DND-41 (cell line): ENCODE data around the gene AFF4.

Source experiments
- ATAC-seq: fragments of 200-7000 bp; cut with Tn5 transposase; 3 replicates; pipeline ENCODE4 v1.9.1; 2021; ENCODE audit warnings: low read depth; ENCODE audit not compliant: insufficient read depth
- DNase-seq: peaks from one replicate; pipeline ENCODE4 v3.0.0-alpha.2; 2020
- H2AFZ ChIP-seq: 2 replicates; pipeline ENCODE4 v1.6.0; 2012; ENCODE audit warnings: low read depth, low read length
- H3K27ac ChIP-seq: 2 replicates; pipeline ENCODE4 v1.5.1; 2012; ENCODE audit warnings: low read length, inconsistent platforms
- H3K27me3 ChIP-seq: fragments of 200-600 bp; sonication (generic); 2 replicates; pipeline ENCODE4 v1.6.0; 2012; ENCODE audit warnings: low read length, mild to moderate bottlenecking, inconsistent platforms; ENCODE audit not compliant: insufficient read depth, poor library complexity
- H3K36me3 ChIP-seq: 2 replicates; pipeline ENCODE4 v1.5.1; 2012; ENCODE audit warnings: low read length, inconsistent platforms; ENCODE audit not compliant: insufficient read depth
- H3K4me1 ChIP-seq: 2 replicates; pipeline ENCODE4 v1.5.1; 2012; ENCODE audit warnings: mild to moderate bottlenecking, low read length; ENCODE audit not compliant: insufficient read depth
- H3K4me2 ChIP-seq: 2 replicates; pipeline ENCODE4 v1.6.0; 2012; ENCODE audit warnings: mild to moderate bottlenecking, moderate library complexity, low read length, inconsistent platforms; ENCODE audit not compliant: insufficient read depth
- H3K4me3 ChIP-seq, 2 experiments: fragments of 200-600 bp in 1 of 2; shearing (Covaris generic) in 1 of 2; 2 replicates each; pipeline ENCODE4 v1.5.1; 2012 to 2016; ENCODE audit warnings: inconsistent platforms in 2 of 2, low read length in 2 of 2, mild to moderate bottlenecking in 2 of 2, low read depth in 1 of 2, moderate library complexity in 1 of 2
- H3K79me2 ChIP-seq: 2 replicates; pipeline ENCODE4 v1.6.0; 2012; ENCODE audit warnings: low read length, inconsistent platforms; ENCODE audit not compliant: insufficient read depth
- H3K9ac ChIP-seq: 2 replicates; pipeline ENCODE4 v1.6.0; 2012; ENCODE audit warnings: low read depth, mild to moderate bottlenecking, inconsistent platforms, low read length, moderate library complexity
- H3K9me3 ChIP-seq: 2 replicates; pipeline ENCODE4 v1.5.1; 2012; ENCODE audit warnings: low read length, moderate library complexity, mild to moderate bottlenecking, inconsistent platforms; ENCODE audit not compliant: insufficient read depth, severe bottlenecking
- H4K20me1 ChIP-seq: 2 replicates; pipeline ENCODE4 v1.6.0; 2012; ENCODE audit warnings: low read length; ENCODE audit not compliant: insufficient read depth
- CTCF ChIP-seq: IDR thresholded peaks from 2 replicates; pipeline ENCODE4 v1.5.1; 2012; ENCODE audit warnings: borderline replicate concordance, low read length, moderate library complexity, mild to moderate bottlenecking; ENCODE audit not compliant: poor library complexity, severe bottlenecking; ENCODE audit errors: extremely low read depth
- EZH2 ChIP-seq: IDR thresholded peaks from 3 replicates; pipeline ENCODE4 v1.6.1; 2012; ENCODE audit warnings: borderline replicate concordance, low read depth, mild to moderate bottlenecking, moderate library complexity, low read length, inconsistent platforms; ENCODE audit not compliant: severe bottlenecking

AFF4 gene

GRCh38 chr5:132831095-132831860, 132.2 kb downstream of the AFF4 start:
- Histone ChIP-seq H3K4me1 (peaks cover 13% of the 10 kb centered on the region), H3K27me3 (peaks cover 40% of the 10 kb centered on the region), H3K4me3 (no peak overlapping the region; a peak in 1 of 4 replicates), H3K9me3 (no peaks in the 10 kb centered on the region), H2AFZ (no peak overlapping the region), H3K36me3 (no peaks in the 10 kb centered on the region; the same call in 1 of the 2 replicates), H3K9ac (no peak overlapping the region), H3K79me2 (no peaks in the 10 kb centered on the region), H4K20me1 (no peaks in the 10 kb centered on the region), H3K4me2 (no peak overlapping the region), H3K27ac (no peak overlapping the region)
- DNase-seq (no peak), ATAC-seq (no peak)
- TF ChIP-seq CTCF (no peak), EZH2 (no peak)

- no peak for DNase-seq
- no peak within 1 kb of the TSS for H3K27ac ChIP-seq
Measured at GRCh38 chr5:132830436-132831094, 132.9 kb downstream of the AFF4 start, which contains the start of gene SHROOM1. TSS of gene SHROOM1 (minus strand) at chr5:132830647. CDS start at chr5:132826140, 4,507 bp downstream.

GRCh38 chr5:132829742-132830435, 133.5 kb downstream of the AFF4 start:
- Histone ChIP-seq H3K27me3 (peaks cover 43% of the 10 kb centered on the region), H3K4me2 (peak overlapping the region; percentile 73), H3K4me1 (peaks cover 13% of the 10 kb centered on the region), H3K9ac (peak overlapping the region; percentile 54), H3K79me2 (no peaks in the 10 kb centered on the region), H3K9me3 (no peaks in the 10 kb centered on the region), H3K4me3 (peak overlapping the region; percentile 11 to 54; a peak in 3 of 4 replicates), H3K36me3 (no peaks in the 10 kb centered on the region; the same call in 1 of the 2 replicates), H4K20me1 (no peaks in the 10 kb centered on the region), H3K27ac (no peak overlapping the region), H2AFZ (peak overlapping the region; percentile 68)
- ATAC-seq = peak; percentile 96
- peak; percentile 75 for DNase-seq
- peak; percentile 33 for TF ChIP-seq EZH2
- TF ChIP-seq CTCF = peak; percentile 85

More at GRCh38 chr5:132830436-132831094, 132.9 kb downstream of the AFF4 start, which contains the start of gene SHROOM1:
- no peaks in the 10 kb centered on the region for H4K20me1 ChIP-seq
- H3K9ac ChIP-seq = peak within 1 kb of the TSS; percentile 54
- no peaks in the 10 kb centered on the region; the same call in 1 of the 2 replicates for H3K36me3 ChIP-seq
- H3K4me1 ChIP-seq = peaks cover 13% of the 10 kb centered on the region
- peak within 1 kb of the TSS; percentile 11 to 54; a peak in 3 of 4 replicates for H3K4me3 ChIP-seq
- H3K4me2 ChIP-seq = peak within 1 kb of the TSS; percentile 73
- TF ChIP-seq EZH2 = no peak
- TF ChIP-seq CTCF = no peak
- H3K79me2 ChIP-seq = no peaks in the 10 kb centered on the region
- H3K27me3 ChIP-seq = peaks cover 43% of the 10 kb centered on the region
- no peaks in the 10 kb centered on the region for H3K9me3 ChIP-seq
- ATAC-seq = peak; percentile 45
- H2AFZ ChIP-seq = peak within 1 kb of the TSS; percentile 68
